Epithelial cell of esophagus (primary cell): ENCODE results near the gene MARCHF10.

Experiments used
- DNase-seq: peaks from one replicate; pipeline ENCODE4 v3.0.0; 2010; ENCODE audit warnings: low read depth
- H3K4me3 ChIP-seq: 2 replicates; pipeline ENCODE4 v1.5.1; 2011; ENCODE audit warnings: mild to moderate bottlenecking, low read length, control low read depth
- TF ChIP-seq, protein P1 (sequence below): IDR thresholded peaks from 2 replicates; pipeline ENCODE4 v1.5.1; 2011; ENCODE audit warnings: low read depth, mild to moderate bottlenecking, low read length, control low read depth, inconsistent platforms; ENCODE audit not compliant: insufficient read depth; ENCODE audit errors: missing control alignments

Gene MARCHF10

GRCh38 chr17:62725791-62726249 lies 82.3 kb downstream of the MARCHF10 start:
- peak; percentile 32 for DNase-seq
- H3K4me3 ChIP-seq: no peak overlapping the region
- TF ChIP-seq, protein P1, sequence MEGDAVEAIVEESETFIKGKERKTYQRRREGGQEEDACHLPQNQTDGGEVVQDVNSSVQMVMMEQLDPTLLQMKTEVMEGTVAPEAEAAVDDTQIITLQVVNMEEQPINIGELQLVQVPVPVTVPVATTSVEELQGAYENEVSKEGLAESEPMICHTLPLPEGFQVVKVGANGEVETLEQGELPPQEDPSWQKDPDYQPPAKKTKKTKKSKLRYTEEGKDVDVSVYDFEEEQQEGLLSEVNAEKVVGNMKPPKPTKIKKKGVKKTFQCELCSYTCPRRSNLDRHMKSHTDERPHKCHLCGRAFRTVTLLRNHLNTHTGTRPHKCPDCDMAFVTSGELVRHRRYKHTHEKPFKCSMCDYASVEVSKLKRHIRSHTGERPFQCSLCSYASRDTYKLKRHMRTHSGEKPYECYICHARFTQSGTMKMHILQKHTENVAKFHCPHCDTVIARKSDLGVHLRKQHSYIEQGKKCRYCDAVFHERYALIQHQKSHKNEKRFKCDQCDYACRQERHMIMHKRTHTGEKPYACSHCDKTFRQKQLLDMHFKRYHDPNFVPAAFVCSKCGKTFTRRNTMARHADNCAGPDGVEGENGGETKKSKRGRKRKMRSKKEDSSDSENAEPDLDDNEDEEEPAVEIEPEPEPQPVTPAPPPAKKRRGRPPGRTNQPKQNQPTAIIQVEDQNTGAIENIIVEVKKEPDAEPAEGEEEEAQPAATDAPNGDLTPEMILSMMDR: no peak

DNA sequence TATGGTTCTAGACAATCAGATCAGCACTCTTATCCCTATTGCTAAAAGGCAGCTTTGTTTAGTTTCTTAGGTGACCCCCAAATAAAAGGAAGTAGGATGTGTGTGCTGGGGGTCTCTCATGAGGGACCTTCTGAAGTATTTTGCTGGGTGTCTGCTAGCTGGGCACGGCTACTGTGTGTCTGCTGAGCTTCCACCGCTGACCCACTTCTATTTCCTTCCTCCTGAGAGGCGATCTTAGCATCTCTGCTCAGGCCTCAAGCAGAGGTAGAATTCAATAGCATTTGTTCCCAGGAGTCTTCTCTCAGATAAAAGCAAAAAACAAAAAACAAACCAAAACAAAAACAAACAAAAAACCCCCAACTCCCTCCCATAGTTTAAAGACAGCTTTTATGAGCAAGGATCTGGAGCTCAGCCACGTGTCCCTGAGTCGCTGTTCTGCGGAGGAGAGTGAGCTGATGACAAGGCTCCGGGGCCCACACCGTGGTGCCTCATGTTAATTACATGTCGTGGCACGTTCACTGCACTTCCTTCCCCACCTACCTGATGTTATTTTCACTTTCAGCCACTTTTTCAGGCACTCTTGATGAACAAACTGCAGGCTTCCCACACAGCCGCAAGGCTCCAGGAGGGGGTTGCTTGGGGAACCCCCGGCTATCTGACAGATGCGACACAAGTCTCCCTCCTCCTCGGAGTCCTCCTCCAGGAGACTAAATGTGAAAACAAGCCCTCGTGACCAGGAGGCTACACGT lies 83.5 kb downstream of the MARCHF10 start:
- peak overlapping the region; percentile 20 for H3K4me3 ChIP-seq

GRCh38 chr17:62723842-62724241 lies 84.3 kb downstream of the MARCHF10 start:
- DNase-seq: no peak
- TF ChIP-seq, protein P1: no peak
- H3K4me3 ChIP-seq: no peak overlapping the region

More for the DNA sequence above, 83.5 kb downstream of the MARCHF10 start:
- peak; percentile 94 for DNase-seq
- TF ChIP-seq, protein P1: no peak

- TF ChIP-seq, protein P1: no peak
- H3K4me3 ChIP-seq: no peak overlapping the region
- no peak for DNase-seq
These were observed 85.5 kb downstream of the MARCHF10 start for GRCh38 chr17:62722625-62723024.

- TF ChIP-seq, protein P1: peak; percentile 45
- H3K4me3 ChIP-seq: no peak overlapping the region
- peak; percentile 49 for DNase-seq
These were observed 87.8 kb downstream of the MARCHF10 start for GRCh38 chr17:62720126-62720850.

DNA sequence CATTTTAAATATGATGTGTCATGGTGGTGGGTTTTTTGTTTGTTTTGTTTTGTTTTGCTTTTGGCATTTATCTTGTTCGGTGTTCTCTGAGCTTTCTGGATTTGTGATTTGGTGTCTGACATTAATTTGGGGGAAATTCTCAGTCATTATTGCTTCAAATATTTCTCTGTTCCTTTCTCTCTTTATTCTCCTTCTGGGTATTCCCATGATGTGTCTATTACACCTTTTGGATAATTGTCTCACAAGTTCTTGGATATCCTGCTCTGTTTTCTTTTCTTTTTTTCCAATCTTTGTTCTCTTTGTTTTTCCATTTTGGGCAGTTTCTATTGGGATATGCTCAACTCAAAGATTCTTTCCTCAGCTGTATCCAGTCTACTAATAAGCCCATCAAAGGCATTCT lies 88.5 kb downstream of the MARCHF10 start:
- H3K4me3 ChIP-seq: no peak overlapping the region
- no peak for DNase-seq
- TF ChIP-seq, protein P1: no peak
